AG08396 (cell line): Measurements from ENCODE around the gene TSPAN19.

Experiments used
- DNase-seq: peaks from one replicate; pipeline ENCODE4 v3.0.0; 2012; ENCODE audit warnings: low spot score, mixed read lengths

The TSPAN19 gene

DNA sequence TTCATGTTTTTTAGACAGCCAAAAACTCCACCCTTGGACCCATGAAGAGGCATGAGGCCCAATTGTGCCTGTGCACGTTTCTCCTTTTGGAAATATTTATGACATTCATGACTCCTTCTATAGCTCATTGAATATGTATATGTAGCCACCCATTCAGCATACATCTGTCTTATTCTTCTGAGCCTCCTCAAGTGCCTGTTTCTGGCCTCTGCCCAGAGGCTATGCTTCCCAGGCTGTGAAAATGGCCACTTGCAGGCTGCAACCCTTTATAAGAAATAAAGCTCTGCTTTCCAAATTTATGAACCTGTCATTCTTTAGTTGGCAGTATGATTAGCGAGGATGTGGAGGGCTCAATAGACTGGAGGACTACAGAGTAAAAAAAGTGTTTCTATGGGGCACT is 35.3 kb downstream of the TSPAN19 start:
- no peak for DNase-seq

DNA sequence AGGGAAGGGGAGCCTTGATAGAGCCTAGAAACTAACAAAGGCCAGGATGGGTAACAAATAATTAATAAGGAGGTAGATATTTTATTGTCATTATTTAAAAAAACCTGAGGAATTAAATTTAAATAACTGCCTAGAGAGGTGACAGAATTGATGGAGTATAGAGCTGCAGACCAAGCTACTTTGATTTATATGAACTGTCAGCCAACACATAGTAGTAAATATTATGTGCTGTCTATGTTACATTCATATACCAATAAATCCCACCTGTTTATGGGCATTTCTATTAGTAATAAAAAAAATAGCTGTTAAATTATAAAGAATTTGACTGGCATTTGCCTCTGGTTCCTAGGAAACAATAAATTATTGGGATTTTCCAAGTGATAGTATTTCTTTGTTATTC is 37.7 kb downstream of the TSPAN19 start:
- DNase-seq, result no peak

DNA sequence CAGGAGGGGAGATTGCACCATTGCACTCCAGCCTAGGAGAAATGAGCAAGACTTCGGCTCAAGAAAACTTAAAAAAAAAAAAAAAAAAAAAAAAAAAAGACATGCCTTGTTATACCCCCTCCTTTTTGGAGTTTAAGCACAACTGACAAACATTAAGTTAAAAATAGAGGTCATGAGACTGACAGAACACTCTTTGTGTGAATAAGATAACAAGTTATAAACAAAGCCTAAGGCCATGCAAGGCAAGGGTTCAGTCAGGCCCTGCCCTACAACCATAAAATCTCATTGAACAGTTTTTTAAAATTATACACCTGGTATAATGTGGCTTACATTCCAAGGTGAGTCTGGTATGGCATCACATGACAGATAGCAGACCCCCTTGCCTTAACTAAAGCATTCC is 39.3 kb downstream of the TSPAN19 start:
- no peak for DNase-seq

DNA sequence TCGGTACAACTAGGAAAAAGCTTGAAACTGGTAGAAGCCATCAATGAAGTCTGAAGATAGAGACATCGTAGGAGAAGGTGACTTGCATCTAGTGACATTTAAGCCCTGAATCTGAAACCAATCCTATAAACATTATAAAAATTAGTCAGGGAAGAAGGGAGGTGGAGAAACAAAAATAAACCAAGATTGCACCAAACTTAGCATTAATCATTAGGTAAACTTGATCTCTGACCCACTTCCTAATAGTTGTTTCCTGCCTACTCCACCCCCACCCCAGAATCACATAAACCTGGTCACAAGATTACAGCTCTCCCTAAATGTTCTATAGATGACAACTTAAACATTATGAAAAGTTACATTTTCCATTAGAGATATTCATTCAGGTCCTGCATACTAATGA is 40.4 kb downstream of the TSPAN19 start:
- DNase-seq, result no peak

DNA sequence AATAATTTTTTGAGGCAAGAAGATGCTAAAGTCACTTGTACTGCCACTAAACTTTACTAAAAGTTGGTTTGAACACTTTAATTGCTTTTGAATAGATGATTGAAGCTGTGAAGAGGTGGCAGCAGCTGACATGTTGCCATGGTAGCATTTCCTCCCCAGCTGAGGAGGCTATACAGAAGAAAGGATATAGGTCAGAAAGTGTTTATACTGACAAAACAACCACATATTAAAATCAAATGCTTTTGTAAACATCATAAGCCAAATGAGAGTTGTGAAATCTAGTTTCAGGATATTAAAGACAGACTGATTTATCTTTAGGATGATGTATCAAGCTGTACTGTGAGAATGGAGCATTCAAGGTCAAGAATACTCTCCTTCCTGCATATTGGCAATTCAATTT is 41.7 kb downstream of the TSPAN19 start:
- no peak for DNase-seq

DNA sequence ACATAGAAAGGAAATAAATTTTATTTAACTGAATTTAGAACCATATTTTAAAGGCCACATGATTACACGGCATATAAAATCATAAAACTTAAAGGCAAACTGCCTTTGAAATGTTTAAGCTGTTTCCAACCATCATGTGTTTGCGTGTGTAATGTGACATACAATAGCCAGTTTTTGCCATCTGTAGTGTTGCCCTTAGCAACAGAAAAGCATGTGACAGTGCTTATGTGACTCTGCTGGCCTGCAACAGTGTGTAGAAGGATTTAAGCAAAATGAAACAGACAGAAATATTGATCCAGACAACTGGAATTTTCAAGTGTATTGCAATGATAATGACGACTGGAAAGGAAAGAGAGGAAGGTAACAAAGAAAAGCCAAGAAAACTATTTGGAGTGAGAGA is 49.5 kb downstream of the TSPAN19 start:
- DNase-seq, result no peak

DNA sequence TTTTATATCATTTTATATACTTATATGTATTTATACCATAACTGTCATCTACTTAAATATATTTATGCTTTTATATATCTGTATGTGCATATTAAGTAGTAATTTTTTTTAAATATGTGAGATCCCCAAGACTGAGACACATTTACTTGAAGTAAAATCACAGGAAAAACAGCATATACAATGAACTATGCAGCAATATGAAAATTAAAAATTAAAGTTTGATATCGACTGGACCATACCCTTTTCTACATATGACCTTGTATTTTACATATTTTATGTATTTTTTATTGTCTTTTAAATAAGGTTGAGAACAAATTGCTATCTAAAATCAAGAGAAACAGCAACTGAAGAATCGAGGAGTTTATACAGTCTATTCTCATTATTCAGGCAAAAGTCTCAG is 50.0 kb downstream of the TSPAN19 start:
- no peak for DNase-seq

DNA sequence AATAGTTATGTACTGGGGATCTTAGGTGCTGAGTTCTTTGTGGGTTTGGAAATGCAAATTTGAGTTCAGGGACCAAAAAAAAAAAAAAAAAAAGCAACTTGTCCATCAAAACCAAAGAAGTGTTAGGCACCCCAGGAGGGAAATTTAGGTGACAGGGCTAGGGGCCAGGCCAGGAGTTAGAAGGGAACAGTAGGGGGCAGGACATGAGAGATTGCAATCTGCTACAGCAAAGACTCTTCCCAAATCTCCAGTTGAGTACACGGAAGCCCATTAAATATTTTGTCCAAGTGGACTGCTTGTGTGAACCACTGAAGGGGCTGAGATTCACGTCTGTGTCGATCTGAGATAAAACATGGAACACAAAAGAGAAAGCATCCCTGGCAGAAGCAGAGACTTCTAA is 52.8 kb downstream of the TSPAN19 start:
- DNase-seq, result no peak

DNA sequence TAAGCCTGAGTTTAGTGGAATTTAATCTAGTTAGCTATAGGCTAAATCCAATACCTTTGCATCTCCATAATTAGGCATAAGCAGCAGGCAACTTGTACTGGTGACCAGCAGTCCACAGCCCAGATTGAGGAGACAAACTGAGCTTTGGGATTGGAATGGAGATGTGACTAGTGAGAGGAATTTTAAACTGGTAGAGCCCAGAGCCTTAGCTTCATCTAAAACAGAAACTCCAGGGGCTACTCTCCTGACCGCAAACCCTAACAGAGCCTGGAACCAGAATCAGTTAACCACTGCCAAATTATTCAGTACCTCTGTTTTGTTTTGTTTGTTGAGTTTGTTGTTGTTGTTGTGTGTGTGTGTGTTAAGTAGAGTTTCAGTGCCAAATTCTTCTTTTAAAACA is 53.2 kb downstream of the TSPAN19 start:
- no peak for DNase-seq

DNA sequence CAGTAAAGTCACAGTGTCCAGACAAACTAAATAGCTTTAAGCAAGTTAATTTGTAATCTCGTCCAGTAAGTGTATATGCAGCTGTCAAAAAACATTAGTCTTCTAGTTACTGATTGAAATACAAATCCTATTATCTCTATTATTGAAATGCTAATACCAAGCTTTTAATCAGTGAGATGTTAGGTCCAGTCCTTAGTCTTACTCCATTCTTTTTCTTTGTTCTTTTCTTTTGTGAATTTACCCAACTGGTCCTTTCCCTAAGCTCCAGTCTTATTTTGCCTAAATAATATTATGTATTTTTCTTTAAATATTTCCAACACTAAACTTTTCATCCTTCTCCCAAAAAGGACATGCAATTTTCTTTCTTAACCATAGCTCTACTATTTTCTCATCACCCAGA is 57.2 kb downstream of the TSPAN19 start:
- no peak for DNase-seq

DNA sequence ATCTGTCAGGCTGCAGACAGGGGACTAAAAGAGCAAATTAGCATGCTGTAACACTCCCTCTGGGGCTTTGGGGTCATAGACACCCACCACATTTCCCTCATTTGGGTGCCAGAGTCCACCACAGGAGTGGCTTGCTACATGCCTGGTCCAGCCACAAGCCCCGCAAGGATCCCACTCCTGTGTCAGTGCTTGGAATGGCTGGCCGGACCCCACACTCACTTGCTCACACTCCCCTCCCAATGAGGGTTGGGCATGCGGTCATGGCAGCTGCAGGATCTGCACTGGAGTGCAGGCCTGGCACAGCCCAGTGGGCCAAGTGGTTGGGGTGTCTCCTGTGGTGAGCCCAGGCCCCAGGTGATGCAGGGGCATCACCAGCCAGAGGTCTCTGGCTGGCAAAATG is 59.9 kb downstream of the TSPAN19 start:
- no peak for DNase-seq

DNA sequence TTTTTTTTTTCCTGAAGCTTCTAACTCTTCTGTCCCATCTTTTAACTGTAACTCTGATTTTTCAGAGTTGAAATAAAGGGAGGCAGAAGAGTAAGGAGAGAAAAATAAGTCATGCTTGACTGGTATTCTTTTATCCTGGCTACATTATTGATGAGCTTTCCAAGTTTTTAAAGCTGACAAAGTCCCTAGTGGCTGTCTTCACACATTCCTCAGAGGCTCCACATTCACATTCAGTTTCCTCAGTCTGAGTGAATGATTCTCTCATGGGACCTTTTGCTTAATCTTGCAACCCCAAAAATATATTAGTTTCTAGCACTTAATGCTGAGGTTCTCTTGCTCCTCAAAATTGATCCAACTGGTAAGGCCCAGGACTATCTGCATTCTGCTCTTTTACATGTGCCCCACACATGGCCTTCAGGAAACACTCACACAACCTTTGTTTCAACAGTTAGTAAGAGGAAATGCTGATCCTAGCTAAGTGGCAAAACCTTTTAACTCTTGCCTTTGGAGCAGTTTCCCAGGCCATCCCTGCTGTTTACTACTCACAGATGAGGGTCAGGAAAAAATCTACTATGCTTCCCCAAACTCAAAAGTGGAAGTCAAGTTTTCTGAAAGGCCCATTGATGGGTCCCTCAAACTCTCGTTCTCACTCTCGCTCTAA is 61.8 kb downstream of the TSPAN19 start:
- no peak for DNase-seq

DNA sequence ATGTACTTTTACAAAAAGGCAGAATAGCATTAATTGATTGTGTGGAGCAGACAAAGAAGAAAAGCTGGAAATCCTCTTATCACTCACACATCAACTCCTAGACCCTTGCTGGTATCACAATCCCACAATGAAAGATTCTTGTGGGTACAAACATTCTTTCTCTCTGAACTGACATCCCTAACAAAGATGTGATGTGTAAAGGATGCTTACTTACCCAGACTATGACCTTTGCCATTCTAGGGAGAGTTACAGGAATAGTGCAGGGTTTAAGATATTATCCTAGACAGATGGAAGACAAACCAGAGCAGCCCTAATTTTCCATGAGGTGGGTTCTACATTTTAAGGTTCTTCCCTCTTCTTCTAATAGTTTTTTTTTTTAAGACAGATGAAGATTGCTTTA is 63.1 kb downstream of the TSPAN19 start:
- no peak for DNase-seq

DNA sequence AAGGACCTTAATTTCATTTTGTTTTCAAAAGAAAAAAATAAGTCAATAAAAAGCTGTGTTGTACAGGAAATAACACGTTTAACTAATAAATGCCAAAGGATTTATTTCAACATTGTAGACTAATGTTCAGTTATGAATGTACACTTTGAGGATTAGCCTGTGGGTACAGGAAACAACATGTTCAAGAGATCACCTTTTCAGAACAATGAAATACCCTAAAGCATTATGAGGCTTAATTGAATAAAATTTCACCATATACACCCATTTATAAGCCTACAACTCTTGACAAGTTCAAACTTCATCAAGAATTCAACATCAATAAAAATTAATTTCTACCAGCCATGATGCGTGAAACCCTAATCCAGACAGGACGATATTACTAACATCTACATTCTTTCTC is 66.9 kb downstream of the TSPAN19 start:
- no peak for DNase-seq
